ENCODE data around the gene TUBB3. TPM values are rescaled to one million over a fixed set of nuclear protein-coding genes. Genes with fewer than 3 reads are reported as not detected.

The TUBB3 gene
- total RNA-seq, 1 experiment from 2014 or later = 209 TPM

DNA sequence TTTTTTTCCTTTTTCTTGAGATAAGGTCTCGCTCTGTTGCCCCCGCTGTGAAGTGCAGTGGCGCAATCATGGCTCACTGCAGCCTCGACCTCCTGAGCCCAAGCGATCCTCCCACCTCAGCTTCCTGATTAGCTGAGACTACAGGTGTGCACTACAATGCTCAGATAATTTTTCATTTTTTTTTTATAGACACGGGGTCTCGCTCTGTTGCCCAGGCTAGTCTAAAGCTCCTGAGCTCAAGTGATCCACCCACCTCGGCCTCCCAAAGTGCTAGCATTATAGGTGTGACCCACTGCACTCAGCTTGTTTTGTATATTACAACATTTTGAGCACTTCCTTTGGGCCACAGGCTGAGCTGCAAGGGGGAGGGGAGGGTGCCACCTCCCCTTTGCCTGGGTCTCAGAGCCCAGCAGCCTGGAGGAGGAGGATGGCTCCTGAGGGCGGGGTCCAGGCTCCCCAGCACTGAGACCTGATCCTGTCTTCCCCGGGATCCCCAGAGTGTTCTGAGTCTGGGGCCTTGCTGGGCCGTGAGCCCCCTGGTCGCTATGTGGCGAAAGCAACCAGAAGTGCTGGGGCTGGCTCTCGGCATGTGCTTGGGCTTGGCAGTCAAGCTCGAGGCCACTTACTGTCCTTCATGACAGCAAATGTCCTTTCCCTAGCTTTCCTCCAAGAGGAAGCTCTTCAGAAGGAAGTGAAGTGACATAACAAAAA is 33.5 kb downstream of the TUBB3 start (continued):
- TF ChIP-seq, protein P1, sequence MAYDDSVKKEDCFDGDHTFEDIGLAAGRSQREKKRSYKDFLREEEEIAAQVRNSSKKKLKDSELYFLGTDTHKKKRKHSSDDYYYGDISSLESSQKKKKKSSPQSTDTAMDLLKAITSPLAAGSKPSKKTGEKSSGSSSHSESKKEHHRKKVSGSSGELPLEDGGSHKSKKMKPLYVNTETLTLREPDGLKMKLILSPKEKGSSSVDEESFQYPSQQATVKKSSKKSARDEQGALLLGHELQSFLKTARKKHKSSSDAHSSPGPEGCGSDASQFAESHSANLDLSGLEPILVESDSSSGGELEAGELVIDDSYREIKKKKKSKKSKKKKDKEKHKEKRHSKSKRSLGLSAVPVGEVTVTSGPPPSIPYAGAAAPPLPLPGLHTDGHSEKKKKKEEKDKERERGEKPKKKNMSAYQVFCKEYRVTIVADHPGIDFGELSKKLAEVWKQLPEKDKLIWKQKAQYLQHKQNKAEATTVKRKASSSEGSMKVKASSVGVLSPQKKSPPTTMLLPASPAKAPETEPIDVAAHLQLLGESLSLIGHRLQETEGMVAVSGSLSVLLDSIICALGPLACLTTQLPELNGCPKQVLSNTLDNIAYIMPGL (CRISPR knock-in tag; IDR thresholded peaks at IDR 0.05) = no peak
- TF ChIP-seq, protein P2, sequence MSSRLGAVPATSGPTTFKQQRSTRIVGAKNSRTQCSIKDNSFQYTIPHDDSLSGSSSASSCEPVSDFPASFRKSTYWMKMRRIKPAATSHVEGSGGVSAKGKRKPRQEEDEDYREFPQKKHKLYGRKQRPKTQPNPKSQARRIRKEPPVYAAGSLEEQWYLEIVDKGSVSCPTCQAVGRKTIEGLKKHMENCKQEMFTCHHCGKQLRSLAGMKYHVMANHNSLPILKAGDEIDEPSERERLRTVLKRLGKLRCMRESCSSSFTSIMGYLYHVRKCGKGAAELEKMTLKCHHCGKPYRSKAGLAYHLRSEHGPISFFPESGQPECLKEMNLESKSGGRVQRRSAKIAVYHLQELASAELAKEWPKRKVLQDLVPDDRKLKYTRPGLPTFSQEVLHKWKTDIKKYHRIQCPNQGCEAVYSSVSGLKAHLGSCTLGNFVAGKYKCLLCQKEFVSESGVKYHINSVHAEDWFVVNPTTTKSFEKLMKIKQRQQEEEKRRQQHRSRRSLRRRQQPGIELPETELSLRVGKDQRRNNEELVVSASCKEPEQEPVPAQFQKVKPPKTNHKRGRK (CRISPR knock-in tag; IDR thresholded peaks at IDR 0.05; ENCODE audit: borderline replicate concordance) = no peak
- TF ChIP-seq FOXJ3 (CRISPR knock-in tag; IDR thresholded peaks at IDR 0.05; ENCODE audit: borderline replicate concordance) = no peak
- TF ChIP-seq ATF3 (CRISPR knock-in tag; conservative IDR thresholded peaks at IDR 0.05) = no peak
- no peak for TF ChIP-seq NR2C2 (CRISPR knock-in tag; IDR thresholded peaks at IDR 0.05)
- TF ChIP-seq ZNF121 (CRISPR knock-in tag; IDR thresholded peaks at IDR 0.05) = no peak
- TF ChIP-seq ZNF219 (CRISPR knock-in tag; IDR thresholded peaks at IDR 0.05; ENCODE audit: borderline replicate concordance) = no peak
- TF ChIP-seq ZNF263 (CRISPR knock-in tag; IDR thresholded peaks at IDR 0.05; ENCODE audit: low read depth) = no peak
- TF ChIP-seq JAZF1 (CRISPR knock-in tag; IDR thresholded peaks at IDR 0.05) = no peak
- TF ChIP-seq SP1 (CRISPR knock-in tag; conservative IDR thresholded peaks at IDR 0.05) = no peak

DNA sequence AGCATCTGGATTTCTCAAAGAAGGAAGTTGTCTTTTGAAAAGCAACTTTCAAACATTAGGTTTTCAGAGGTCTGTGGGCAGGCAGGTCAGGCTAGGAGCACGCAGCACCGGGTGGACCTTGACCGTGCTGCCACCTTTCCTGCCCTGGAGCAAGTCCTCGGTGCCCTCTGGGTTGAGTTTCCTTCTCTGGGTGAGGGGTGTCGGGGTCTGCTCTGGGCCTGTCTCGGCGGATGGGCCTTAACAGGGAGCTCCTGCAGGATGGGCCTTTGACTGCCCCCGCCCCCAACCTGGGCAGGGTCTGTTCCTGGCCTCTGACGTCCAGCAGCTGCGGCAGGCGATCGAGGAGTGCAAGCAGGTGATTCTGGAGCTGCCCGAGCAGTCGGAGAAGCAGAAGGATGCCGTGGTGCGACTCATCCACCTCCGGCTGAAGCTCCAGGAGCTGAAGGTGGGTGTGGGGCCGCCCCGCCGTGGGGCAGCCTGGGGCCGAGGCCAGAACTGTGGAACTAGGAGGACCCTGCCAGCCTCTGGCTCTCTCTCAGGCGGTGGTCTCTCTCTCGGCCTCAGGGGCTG is 34.2 kb downstream of the TUBB3 start:
- peaks cover 22% of the 10 kb centered on the region for H3K36me3 Mint-ChIP-seq
- H3K9me3 Mint-ChIP-seq = peaks cover 3% of the 10 kb centered on the region; the same call in 1 of the 2 replicates
- H3K27me3 Mint-ChIP-seq (ENCODE audit: low read depth) = no peaks in the 10 kb centered on the region; the same call in 1 of the 2 replicates
- H3K4me1 Mint-ChIP-seq = peaks cover 2% of the 10 kb centered on the region
- ChIA-PET CTCF (interaction anchor here (1.0 to 1.1 kb wide), 2 partner anchors 39 to 251 kb away, joined by 3 to 5 read pairs; partner anchors contain the start of gene MC1R), POLR2A (no interaction called here)
- H3K27ac Mint-ChIP-seq = no peak overlapping the region
- no peak overlapping the region for H3K4me3 Mint-ChIP-seq
- DNase-seq (ENCODE audit: low spot score) = no peak
- ATAC-seq = no peak
- TF ChIP-seq USF1 (CRISPR knock-in tag; IDR thresholded peaks at IDR 0.05) (no peak), JAZF1 (CRISPR knock-in tag; IDR thresholded peaks at IDR 0.05) (no peak), MAX (CRISPR knock-in tag; IDR thresholded peaks at IDR 0.05) (no peak), AR (CRISPR knock-in tag; IDR thresholded peaks at IDR 0.05) (no peak), ATF1 (CRISPR knock-in tag; IDR thresholded peaks at IDR 0.05) (no peak), ATF3 (CRISPR knock-in tag; conservative IDR thresholded peaks at IDR 0.05) (no peak), GABPB1 (CRISPR knock-in tag; IDR thresholded peaks at IDR 0.05) (no peak)
- TF ChIP-seq, protein P3, sequence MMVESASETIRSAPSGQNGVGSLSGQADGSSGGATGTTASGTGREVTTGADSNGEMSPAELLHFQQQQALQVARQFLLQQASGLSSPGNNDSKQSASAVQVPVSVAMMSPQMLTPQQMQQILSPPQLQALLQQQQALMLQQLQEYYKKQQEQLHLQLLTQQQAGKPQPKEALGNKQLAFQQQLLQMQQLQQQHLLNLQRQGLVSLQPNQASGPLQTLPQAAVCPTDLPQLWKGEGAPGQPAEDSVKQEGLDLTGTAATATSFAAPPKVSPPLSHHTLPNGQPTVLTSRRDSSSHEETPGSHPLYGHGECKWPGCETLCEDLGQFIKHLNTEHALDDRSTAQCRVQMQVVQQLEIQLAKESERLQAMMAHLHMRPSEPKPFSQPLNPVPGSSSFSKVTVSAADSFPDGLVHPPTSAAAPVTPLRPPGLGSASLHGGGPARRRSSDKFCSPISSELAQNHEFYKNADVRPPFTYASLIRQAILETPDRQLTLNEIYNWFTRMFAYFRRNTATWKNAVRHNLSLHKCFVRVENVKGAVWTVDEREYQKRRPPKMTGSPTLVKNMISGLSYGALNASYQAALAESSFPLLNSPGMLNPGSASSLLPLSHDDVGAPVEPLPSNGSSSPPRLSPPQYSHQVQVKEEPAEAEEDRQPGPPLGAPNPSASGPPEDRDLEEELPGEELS (CRISPR knock-in tag; IDR thresholded peaks at IDR 0.05) = no peak

Measured in WTC11 (cell line).